Naive thymus-derived CD4-positive, alpha-beta T cell (primary cell): ENCODE results near the gene ATP11A. TPM values are rescaled to one million over a fixed set of nuclear protein-coding genes. Genes with fewer than 3 reads are reported as not detected.
"Not testable (repeated sequence)": the region's sequence is repeated elsewhere in the genome, so short reads cannot be mapped to it uniquely, and the experiment has no call there.

ENCODE experiments used
- ATAC-seq: fragments of 150-1000 bp; cut with Tn5 transposase; 2 replicates; pipeline ENCODE4 v1.10.0; 2021; ENCODE audit warnings: mild to moderate bottlenecking, moderate library complexity
- CTCF ChIA-PET: fragments of 350-600 bp; sonication (Branson Sonifier 250); formaldehyde crosslinking; loops from one replicate; lab custom pipeline; 2021; ENCODE audit warnings: antibody characterized with exemption; lab: Charles Lee
- POLR2A ChIA-PET: fragments of 350-600 bp; sonication (Branson Sonifier 250); formaldehyde crosslinking; loops from one replicate; lab custom pipeline; 2021; ENCODE audit warnings: antibody characterized with exemption, inconsistent platforms; lab: Charles Lee
- DNase-seq, 9 donors: peaks; one replicate each; pipeline versions ENCODE4 v3.0.0 to v3.0.0-alpha.2; 2020 to 2022; ENCODE audit warnings: mixed read lengths in 1 of 9
- H3K27ac ChIP-seq: one replicate; pipeline ENCODE4 v1.7.0; 2013; ENCODE audit warnings: mild to moderate bottlenecking, low read depth, low read length, moderate library complexity
- H3K27me3 ChIP-seq, 2 donors: one replicate each; pipeline ENCODE4 v1.7.0; 2013; ENCODE audit warnings: low read length in 2 of 2, mild to moderate bottlenecking in 2 of 2, moderate library complexity in 2 of 2; ENCODE audit not compliant: control insufficient read depth in 2 of 2, insufficient read depth in 2 of 2
- H3K36me3 ChIP-seq, 3 experiments: 1 replicate in 2 of 3; 2 replicates in 1 of 3; pipeline ENCODE4 v1.7.0; 2013; ENCODE audit warnings: low read length in 3 of 3, mild to moderate bottlenecking in 3 of 3, moderate library complexity in 1 of 3; ENCODE audit not compliant: insufficient read depth in 3 of 3, control insufficient read depth in 2 of 3
- H3K4me1 ChIP-seq, 2 donors: one replicate each; pipeline ENCODE4 v1.7.0; 2013; ENCODE audit warnings: low read length in 2 of 2, mild to moderate bottlenecking in 2 of 2, moderate library complexity in 1 of 2; ENCODE audit not compliant: control insufficient read depth in 2 of 2, insufficient read depth in 2 of 2
- H3K4me3 ChIP-seq: 2 replicates; pipeline ENCODE4 v1.7.0; 2013; ENCODE audit warnings: mild to moderate bottlenecking, low read length
- H3K9me3 ChIP-seq, 3 experiments: 1 replicate in 2 of 3; 2 replicates in 1 of 3; pipeline ENCODE4 v1.7.0; 2013; ENCODE audit warnings: low read length in 3 of 3; ENCODE audit not compliant: control insufficient read depth in 2 of 3
- H3K27ac Mint-ChIP-seq, 9 donors: one replicate each; pipeline ENCODE4 v1.8.0; 2020 to 2022; ENCODE audit warnings: mixed read lengths in 9 of 9, mild to moderate bottlenecking in 8 of 9, moderate library complexity in 5 of 9, inconsistent platforms in 2 of 9
- H3K27me3 Mint-ChIP-seq, 5 donors: one replicate each; pipeline ENCODE4 v1.8.0; 2021 to 2022; ENCODE audit warnings: mixed read lengths in 5 of 5, mild to moderate bottlenecking in 1 of 5
- H3K36me3 Mint-ChIP-seq, 5 donors: one replicate each; pipeline ENCODE4 v1.8.0; 2020 to 2022; ENCODE audit warnings: mixed read lengths in 5 of 5, mild to moderate bottlenecking in 3 of 5, inconsistent platforms in 1 of 5
- H3K4me1 Mint-ChIP-seq, 7 donors: one replicate each; pipeline ENCODE4 v1.8.0; 2020 to 2022; ENCODE audit warnings: mixed read lengths in 7 of 7, mild to moderate bottlenecking in 3 of 7, inconsistent platforms in 1 of 7
- H3K4me3 Mint-ChIP-seq, 10 donors: one replicate each; pipeline ENCODE4 v1.8.0; 2020 to 2022; ENCODE audit warnings: mild to moderate bottlenecking in 10 of 10, mixed read lengths in 10 of 10, moderate library complexity in 6 of 10, inconsistent platforms in 2 of 10
- H3K9me3 Mint-ChIP-seq, 11 donors: one replicate each; pipeline ENCODE4 v1.8.0; 2020 to 2022; ENCODE audit warnings: mixed read lengths in 11 of 11, mild to moderate bottlenecking in 4 of 11, inconsistent platforms in 1 of 11, moderate library complexity in 1 of 11
- intact Hi-C, 2 donors: fragments of 100-400 bp; cut with micrococcal nuclease; formaldehyde crosslinking; loops; one replicate each; pipeline ENCODE4 v1.15.1; 2023
- polyA plus RNA-seq, 2 donors: library from polyadenylated mRNA; unstranded; fragments of 300-500 nt; fragmentation: Illumina TruSeq; gene quantifications; one replicate each; pipeline ENCODE4 v1.2.3, GENCODE V29; 2021
- total RNA-seq, 6 experiments: library from RNA in 5 of 6; stranded (reverse) in 5 of 6; gene quantifications; 1 replicate in 5 of 6; 2 replicates in 1 of 6; pipeline ENCODE4 v1.2.3 and lab custom pipeline; 2021 to 2026

The ATP11A gene
- total and polyA plus RNA-seq, 7 experiments from 2014 or later = 4.3 to 111 (median 58.5) TPM

DNA sequence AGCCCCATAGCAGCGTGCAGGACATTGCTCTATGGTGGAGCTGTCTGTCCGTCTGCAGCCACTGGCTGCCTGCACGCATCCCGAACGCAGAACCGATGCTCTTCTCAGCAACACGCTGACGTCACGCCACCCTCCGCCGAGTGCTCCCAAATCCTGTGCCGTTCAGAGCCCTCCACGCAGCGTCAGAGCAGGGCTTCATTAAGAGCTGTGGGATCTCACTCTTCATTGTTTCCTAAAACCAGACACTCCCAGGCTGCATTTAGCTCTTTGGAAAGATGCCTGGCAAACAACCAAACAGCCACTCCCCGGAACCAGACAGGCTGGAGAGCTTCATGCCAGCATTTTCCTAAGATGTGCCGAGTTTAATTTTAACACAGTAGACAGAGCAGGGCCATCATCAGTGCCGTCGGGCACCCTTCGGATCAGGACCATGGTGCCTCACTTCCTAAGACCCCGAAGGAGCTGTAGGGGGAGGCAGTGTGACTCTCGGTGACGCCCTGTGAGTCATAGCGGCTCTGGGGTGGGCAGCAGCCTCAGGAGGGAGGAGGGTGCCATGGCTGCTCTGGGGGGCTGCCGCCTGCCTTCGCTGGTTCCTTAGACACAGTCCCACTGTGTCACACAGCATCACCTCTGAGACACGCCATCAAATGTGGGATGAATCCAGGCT, 147.7 kb downstream of the ATP11A start:
- DNase-seq (no peak), ATAC-seq (peak; percentile 18)
- Histone ChIP-seq H3K4me1 (no peaks in the 10 kb centered on the region), H3K27ac (no peak overlapping the region), H3K27me3 (no peaks in the 10 kb centered on the region), H3K9me3 (no peaks in the 10 kb centered on the region), H3K4me3 (no peak overlapping the region), H3K36me3 (peaks cover 0 to 87% (median 8%) of the 10 kb centered on the region in 3 experiments)
- no peak overlapping the region for H3K4me3 Mint-ChIP-seq
- intact Hi-C loops = no loop called here
- peaks cover 7 to 69% (median 36%) of the 10 kb centered on the region in 5 donors for H3K36me3 Mint-ChIP-seq
- no peaks in the 10 kb centered on the region for H3K9me3 Mint-ChIP-seq
- peaks cover 0 to 2% (median 0%) of the 10 kb centered on the region in 7 donors for H3K4me1 Mint-ChIP-seq
- H3K27ac Mint-ChIP-seq = peak overlapping the region in 3 of 9 donors; percentile 43 to 58 (median 46)
- POLR2A ChIA-PET = no interaction called here
- H3K27me3 Mint-ChIP-seq = no peaks in the 10 kb centered on the region
- CTCF ChIA-PET = no interaction called here

DNA sequence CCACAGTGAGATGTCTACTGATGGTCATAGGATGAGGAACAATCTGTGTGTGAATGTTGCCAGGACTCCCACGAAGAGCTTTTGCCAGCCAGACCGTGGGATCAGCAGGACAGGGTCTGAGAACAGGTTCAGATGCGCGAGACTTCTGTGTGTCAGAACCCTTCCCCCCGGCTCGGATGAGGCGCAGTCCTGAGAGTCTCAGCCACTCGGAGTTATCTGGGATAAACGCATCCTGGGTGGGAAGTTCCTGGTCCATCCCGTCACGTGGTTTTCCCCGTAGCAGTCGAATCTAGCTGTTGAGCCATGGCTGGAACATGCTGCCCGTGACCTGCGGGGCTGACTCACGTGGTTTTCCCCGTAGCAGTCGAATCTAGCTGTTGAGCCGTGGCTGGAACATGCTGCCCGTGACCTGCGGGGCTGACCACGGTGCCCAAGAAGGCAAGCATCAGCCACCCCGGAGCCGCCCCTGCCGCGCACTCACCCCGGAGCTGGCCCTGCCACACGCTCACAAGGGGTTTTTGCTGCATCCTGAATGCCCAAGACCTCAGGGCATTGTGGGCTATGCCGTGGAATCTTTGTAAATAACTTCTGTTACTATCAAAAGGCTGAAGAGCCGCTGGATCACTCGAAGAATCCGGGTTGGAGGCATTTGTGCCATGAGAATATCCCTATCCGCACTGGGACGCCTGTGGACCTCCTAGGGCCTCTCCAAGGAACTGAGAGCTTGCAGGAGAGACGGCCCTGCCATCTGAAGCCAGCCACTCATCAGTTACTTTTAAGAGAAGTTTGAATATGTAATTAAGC, 148.4 kb downstream of the ATP11A start:
- no peak overlapping the region for H3K4me3 ChIP-seq
- DNase-seq = no peak
- Mint-ChIP-seq H3K27ac (peak overlapping the region in 1 of 9 donors; percentile 43), H3K4me3 (no peak overlapping the region), H3K9me3 (no peaks in the 10 kb centered on the region), H3K36me3 (peaks cover 7 to 68% (median 38%) of the 10 kb centered on the region in 5 donors), H3K27me3 (no peaks in the 10 kb centered on the region), H3K4me1 (peaks cover 0 to 2% (median 0%) of the 10 kb centered on the region in 7 donors)
- no peak for ATAC-seq
- intact Hi-C loops = no loop called here
- H3K36me3 ChIP-seq = peaks cover 0 to 87% (median 10%) of the 10 kb centered on the region in 3 experiments
- ChIA-PET POLR2A (no interaction called here), CTCF (no interaction called here)
- no peaks in the 10 kb centered on the region for H3K4me1 ChIP-seq
- no peaks in the 10 kb centered on the region for H3K27me3 ChIP-seq
- H3K27ac ChIP-seq = no peak overlapping the region
- no peaks in the 10 kb centered on the region for H3K9me3 ChIP-seq

DNA sequence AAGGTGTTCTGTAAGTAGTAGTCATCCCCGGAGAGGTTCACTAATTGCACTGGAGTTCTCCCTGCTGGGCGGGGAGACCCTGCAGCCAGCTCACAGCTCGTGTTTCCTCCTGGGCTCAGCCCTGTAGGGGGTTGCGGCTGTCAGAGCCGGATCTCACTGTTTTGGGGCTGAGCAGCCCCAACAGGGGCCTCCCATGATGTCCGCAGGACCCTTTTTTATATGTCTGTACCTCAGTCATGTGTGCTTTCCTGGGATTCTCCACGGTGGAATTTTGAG, 148.9 kb downstream of the ATP11A start:
- POLR2A ChIA-PET = no interaction called here
- Histone ChIP-seq H3K36me3 (peaks cover 0 to 87% (median 10%) of the 10 kb centered on the region in 3 experiments), H3K27me3 (no peaks in the 10 kb centered on the region), H3K9me3 (no peaks in the 10 kb centered on the region), H3K4me1 (no peaks in the 10 kb centered on the region), H3K4me3 (no peak overlapping the region), H3K27ac (no peak overlapping the region)
- Mint-ChIP-seq H3K36me3 (peaks cover 10 to 68% (median 41%) of the 10 kb centered on the region in 5 donors), H3K27me3 (no peaks in the 10 kb centered on the region), H3K9me3 (no peaks in the 10 kb centered on the region), H3K4me3 (no peak overlapping the region), H3K27ac (peak overlapping the region in 1 of 9 donors; percentile 64), H3K4me1 (peaks cover 0 to 4% (median 0%) of the 10 kb centered on the region in 7 donors)
- intact Hi-C loops = no loop called here
- no peak for DNase-seq
- CTCF ChIA-PET = no interaction called here
- ATAC-seq = no peak

DNA sequence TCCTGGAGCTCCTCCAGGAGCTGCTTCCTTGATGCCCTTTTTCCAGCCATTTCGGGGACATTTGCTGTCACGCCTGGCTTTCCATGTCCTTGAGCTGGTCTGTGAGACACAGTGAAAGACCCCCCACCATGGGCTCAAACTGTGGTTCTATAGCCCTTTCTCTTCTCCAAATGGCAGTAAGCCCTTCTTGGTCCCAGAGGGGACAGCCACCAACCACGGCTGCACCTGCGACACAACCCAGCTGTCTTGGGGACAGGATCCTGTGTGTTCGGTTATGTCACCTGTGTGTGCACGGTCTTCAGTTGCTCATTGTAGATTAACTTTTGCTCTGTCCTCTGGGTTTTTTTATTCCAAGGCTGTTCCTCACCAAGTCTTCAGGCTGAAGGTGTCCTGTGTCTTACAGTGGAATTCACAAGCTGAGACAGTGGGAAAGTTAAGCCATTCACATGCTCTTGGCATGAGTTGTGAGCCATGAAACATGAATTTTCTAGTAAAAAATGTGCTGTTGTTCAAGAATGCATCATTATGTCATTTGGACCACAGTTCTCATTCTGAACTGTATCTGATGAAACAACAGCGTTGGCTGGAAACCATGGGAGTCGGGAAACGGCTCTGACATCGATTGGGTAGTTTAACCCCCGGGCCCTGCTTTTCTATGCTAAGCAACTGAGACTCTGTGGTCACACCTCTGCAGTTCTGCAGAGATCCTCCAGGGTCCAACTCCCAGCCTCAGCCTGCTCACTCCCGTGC, 149.7 kb downstream of the ATP11A start:
- CTCF ChIA-PET = no interaction called here
- peaks cover 0 to 87% (median 10%) of the 10 kb centered on the region in 3 experiments for H3K36me3 ChIP-seq
- Mint-ChIP-seq H3K27ac (peak overlapping the region in 1 of 9 donors; percentile 64), H3K27me3 (no peaks in the 10 kb centered on the region), H3K9me3 (no peaks in the 10 kb centered on the region), H3K4me1 (peaks cover 0 to 4% (median 0%) of the 10 kb centered on the region in 7 donors), H3K36me3 (peaks cover 3 to 68% (median 40%) of the 10 kb centered on the region in 5 donors), H3K4me3 (no peak overlapping the region)
- no peak for ATAC-seq
- DNase-seq = no peak
- no peaks in the 10 kb centered on the region for H3K9me3 ChIP-seq
- H3K27me3 ChIP-seq = no peaks in the 10 kb centered on the region
- POLR2A ChIA-PET = no interaction called here
- no peak overlapping the region for H3K27ac ChIP-seq
- intact Hi-C loops = no loop called here
- no peaks in the 10 kb centered on the region for H3K4me1 ChIP-seq
- H3K4me3 ChIP-seq = no peak overlapping the region

DNA sequence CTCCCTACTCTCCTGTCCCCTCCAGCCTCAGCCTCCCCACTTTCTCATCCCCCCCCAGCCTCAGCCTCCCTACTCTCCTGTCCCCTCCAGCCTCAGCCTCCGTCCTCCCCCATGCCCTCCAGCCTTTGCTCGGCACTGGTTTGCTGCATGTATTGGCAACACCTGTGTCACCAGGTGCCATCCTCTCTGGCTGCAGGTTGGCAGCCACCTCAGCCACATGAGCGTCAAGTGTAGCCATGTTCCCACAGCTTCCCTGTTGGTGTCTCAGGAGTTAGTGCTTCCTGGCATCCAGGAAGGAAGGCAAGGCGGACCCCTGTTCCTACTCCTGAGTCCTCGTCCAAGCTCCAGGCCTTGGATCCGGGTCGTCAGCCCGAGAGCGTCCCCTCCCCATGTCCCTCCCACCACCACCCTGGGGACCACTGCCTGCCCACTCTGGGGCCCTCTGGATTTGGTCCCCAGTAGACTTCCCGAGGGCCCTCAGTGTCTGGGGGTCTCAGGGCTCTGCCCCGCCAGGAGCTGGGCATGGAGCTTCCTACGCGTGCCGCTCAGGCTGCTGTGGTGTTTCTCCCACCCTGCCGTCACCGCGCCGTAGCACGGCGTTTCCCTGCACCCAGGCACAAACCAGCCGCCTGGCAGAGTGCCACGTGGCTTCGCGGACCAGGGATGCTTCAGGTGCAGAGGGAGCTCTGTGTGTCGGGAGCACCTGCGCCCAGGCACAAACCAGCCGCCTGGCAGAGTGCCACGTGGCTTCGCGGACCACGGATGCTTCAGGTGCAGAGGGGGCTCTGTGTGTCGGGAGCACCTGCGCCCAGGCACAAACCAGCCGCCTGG, 150.8 kb downstream of the ATP11A start:
- ChIA-PET POLR2A (no interaction called here), CTCF (no interaction called here)
- H3K4me3 ChIP-seq = no peak overlapping the region
- Mint-ChIP-seq H3K36me3 (peaks cover 0 to 58% (median 38%) of the 10 kb centered on the region in 5 donors), H3K9me3 (no peaks in the 10 kb centered on the region), H3K27me3 (no peaks in the 10 kb centered on the region), H3K4me1 (peaks cover 0 to 4% (median 0%) of the 10 kb centered on the region in 7 donors), H3K4me3 (no peak overlapping the region), H3K27ac (no peak overlapping the region)
- H3K4me1 ChIP-seq = no peaks in the 10 kb centered on the region
- ATAC-seq (no peak), DNase-seq (no peak)
- no peak overlapping the region for H3K27ac ChIP-seq
- H3K36me3 ChIP-seq = peaks cover 0 to 80% (median 10%) of the 10 kb centered on the region in 3 experiments
- no peaks in the 10 kb centered on the region for H3K9me3 ChIP-seq
- intact Hi-C loops = no loop called here
- no peaks in the 10 kb centered on the region for H3K27me3 ChIP-seq

DNA sequence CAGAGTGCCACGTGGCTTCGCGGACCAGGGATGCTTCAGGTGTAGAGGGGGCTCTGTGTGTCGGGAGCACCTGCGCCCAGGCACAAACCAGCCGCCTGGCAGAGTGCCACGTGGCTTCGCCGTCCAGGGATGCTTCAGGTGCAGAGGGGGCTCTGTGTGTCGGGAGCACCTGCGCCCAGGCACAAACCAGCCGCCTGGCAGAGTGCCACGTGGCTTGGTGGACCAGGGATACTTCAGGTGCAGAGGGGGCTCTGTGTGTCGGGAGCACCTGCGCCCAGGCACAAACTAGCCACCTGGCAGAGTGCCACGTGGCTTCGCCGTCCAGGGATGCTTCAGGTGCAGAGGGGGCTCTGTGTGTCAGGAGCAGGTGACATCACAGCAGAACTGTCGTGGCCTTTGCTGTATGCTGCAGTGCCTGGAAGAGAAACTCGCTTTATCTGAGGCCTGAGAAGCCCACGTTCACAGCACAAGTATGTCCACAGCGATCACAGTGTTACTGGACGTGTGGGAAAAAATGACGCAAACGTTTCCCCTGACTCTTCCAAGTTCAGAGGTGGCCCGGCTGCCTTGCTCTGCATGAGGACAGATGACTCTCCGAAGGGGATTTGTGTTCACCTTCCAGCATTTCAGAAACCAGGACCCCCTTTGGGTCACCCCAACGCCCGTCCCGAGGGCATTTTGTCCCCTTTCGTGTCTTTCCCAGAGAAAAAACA, 151.6 kb downstream of the ATP11A start:
- H3K27ac Mint-ChIP-seq, H3K27me3 Mint-ChIP-seq, DNase-seq, POLR2A ChIA-PET, intact Hi-C loops, H3K4me1 Mint-ChIP-seq, H3K27me3 ChIP-seq, H3K27ac ChIP-seq, H3K4me3 ChIP-seq, H3K9me3 ChIP-seq, H3K4me3 Mint-ChIP-seq, CTCF ChIA-PET, H3K4me1 ChIP-seq, ATAC-seq, H3K9me3 Mint-ChIP-seq: not testable (repeated sequence)
- H3K36me3 ChIP-seq = peaks cover 0 to 74% (median 10%) of the 10 kb centered on the region in 3 experiments
- peaks cover 6 to 61% (median 41%) of the 10 kb centered on the region in 5 donors for H3K36me3 Mint-ChIP-seq
